Natural killer cell (primary cell): ENCODE measurements around the gene FAM107A. TPM values are rescaled to one million over a fixed set of nuclear protein-coding genes. Genes with fewer than 3 reads are reported as not detected.

Experiments
- ATAC-seq, 3 donors: fragments of 150-1000 bp in 2 of 3; fragments of 200-7000 bp in 1 of 3; cut with Tn5 transposase; 1 replicate in 1 of 3; 2 replicates in 2 of 3; pipeline ENCODE4 v1.10.0; 2021; ENCODE audit warnings: mild to moderate bottlenecking in 2 of 3, moderate library complexity in 2 of 3
- DNase-seq, 2 donors: peaks; one replicate each; pipeline versions ENCODE4 v3.0.0 to v3.0.0-alpha.2; 2013 to 2021; ENCODE audit warnings: mixed read lengths in 1 of 2
- H3K27ac ChIP-seq: one replicate; pipeline ENCODE4 v1.5.1; 2013; ENCODE audit warnings: mild to moderate bottlenecking, low read length
- H3K27me3 ChIP-seq: one replicate; pipeline ENCODE4 v1.6.1; 2013; ENCODE audit warnings: low read length; ENCODE audit not compliant: control insufficient read depth, insufficient read depth
- H3K36me3 ChIP-seq: one replicate; pipeline ENCODE4 v1.6.1; 2013; ENCODE audit warnings: low read length; ENCODE audit not compliant: control insufficient read depth, insufficient read depth
- H3K4me1 ChIP-seq: one replicate; pipeline ENCODE4 v1.6.1; 2013; ENCODE audit warnings: low read length; ENCODE audit not compliant: control insufficient read depth, insufficient read depth
- H3K4me3 ChIP-seq: one replicate; pipeline ENCODE4 v1.5.1; 2013; ENCODE audit warnings: low read length
- H3K9me3 ChIP-seq: one replicate; pipeline ENCODE4 v1.6.1; 2013; ENCODE audit warnings: low read length; ENCODE audit not compliant: control insufficient read depth, insufficient read depth
- H3K27ac Mint-ChIP-seq, 2 donors: one replicate each; pipeline ENCODE4 v1.8.0; 2022; ENCODE audit warnings: mild to moderate bottlenecking in 2 of 2, mixed read lengths in 2 of 2, moderate library complexity in 1 of 2
- H3K27me3 Mint-ChIP-seq, 2 donors: one replicate each; pipeline ENCODE4 v1.8.0; 2022; ENCODE audit warnings: low read depth in 2 of 2, mixed read lengths in 2 of 2
- H3K36me3 Mint-ChIP-seq: one replicate; pipeline ENCODE4 v1.8.0; 2022; ENCODE audit warnings: mixed read lengths
- H3K4me1 Mint-ChIP-seq, 2 donors: one replicate each; pipeline ENCODE4 v1.8.0; 2022; ENCODE audit warnings: mixed read lengths in 2 of 2
- H3K4me3 Mint-ChIP-seq: one replicate; pipeline ENCODE4 v1.8.0; 2022; ENCODE audit warnings: mild to moderate bottlenecking, moderate library complexity, mixed read lengths
- H3K9me3 Mint-ChIP-seq, 2 donors: one replicate each; pipeline ENCODE4 v1.8.0; 2022; ENCODE audit warnings: mixed read lengths in 2 of 2
- WGBS: methylation state at CpG from one replicate; pipeline ENCODE4 v1.1.7; 2013; ENCODE audit warnings: missing lambda C conversion rate; ENCODE audit not compliant: insufficient coverage; 5-methylcytosine and 5-hydroxymethylcytosine counted together
- intact Hi-C: fragments of 100-400 bp; cut with micrococcal nuclease; formaldehyde crosslinking; loops from one replicate; pipeline ENCODE4 v1.14.2; 2022
- total RNA-seq, 4 donors: library from RNA; stranded (reverse); fragments of 120-200 nt in 1 of 4; gene quantifications; one replicate each; pipeline versions ENCODE4 v1.2.3 to v1.2.4, GENCODE V29; 2013 to 2022
- TF ChIP-seq, protein P1 (sequence below): fragments of 200-600 bp; IDR thresholded peaks from one replicate; pipeline ENCODE4 v1.8.0; 2022; ENCODE audit warnings: antibody characterized with exemption

FAM107A gene
- total RNA-seq, 3 donors from 2014 or later (not counting 1 experiment from before 2014, with no cell fraction given): not detected

DNA sequence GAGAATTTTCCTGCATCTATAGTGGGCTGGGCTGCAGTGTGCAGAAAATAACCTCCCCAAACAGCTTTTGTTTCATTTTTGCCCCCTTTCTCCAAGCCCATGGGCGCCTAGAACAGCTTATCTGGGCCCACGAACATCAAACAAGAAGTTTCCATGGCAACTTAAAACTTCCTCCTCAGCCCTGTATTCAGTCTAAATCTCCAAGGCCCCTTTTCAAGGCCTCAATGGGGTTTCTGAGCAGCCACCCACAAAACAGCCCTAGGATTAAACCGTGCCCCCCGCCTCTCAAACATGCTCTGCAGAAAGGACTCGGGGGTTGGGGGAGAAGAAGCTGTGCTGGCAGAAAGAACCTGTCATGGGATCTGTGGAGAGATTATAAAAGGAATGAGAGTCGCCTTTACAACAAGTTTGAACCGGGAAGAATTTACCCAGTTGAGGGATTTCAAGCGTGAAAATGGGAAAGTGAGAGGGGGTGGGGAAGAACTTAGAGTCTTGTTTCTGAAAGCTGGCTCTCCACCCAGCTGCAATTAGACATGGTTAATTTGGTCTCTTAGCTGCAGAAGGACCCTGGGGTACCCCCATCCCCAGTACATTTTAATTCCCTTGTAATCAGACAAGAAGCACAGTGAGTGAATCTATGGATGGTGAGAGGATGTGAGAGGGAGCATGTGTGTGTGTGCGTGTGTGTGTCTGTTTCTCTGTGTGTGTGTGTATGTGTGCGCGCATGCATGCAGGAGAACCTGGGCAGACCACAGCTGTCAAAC is 4.3 kb upstream of the FAM107A start:
- H3K4me3 ChIP-seq: no peak overlapping the region
- H3K27ac Mint-ChIP-seq: no peak overlapping the region
- peaks cover 11% of the 10 kb centered on the region for H3K4me1 ChIP-seq
- 55% methylated on average over 11 of the region's 11 CpGs for WGBS
- ATAC-seq: no peak
- H3K36me3 Mint-ChIP-seq: no peaks in the 10 kb centered on the region
- no peak for DNase-seq
- H3K36me3 ChIP-seq: no peaks in the 10 kb centered on the region
- H3K9me3 ChIP-seq: no peaks in the 10 kb centered on the region
- peaks cover 32 to 35% of the 10 kb centered on the region in 2 donors for H3K27me3 Mint-ChIP-seq
- no peak overlapping the region for H3K27ac ChIP-seq
- H3K4me3 Mint-ChIP-seq: no peak overlapping the region
- H3K9me3 Mint-ChIP-seq: no peaks in the 10 kb centered on the region
- peaks cover 22 to 25% of the 10 kb centered on the region in 2 donors for H3K4me1 Mint-ChIP-seq
- H3K27me3 ChIP-seq: peaks cover 10% of the 10 kb centered on the region
- intact Hi-C loops: no loop called here
- TF ChIP-seq, protein P1, sequence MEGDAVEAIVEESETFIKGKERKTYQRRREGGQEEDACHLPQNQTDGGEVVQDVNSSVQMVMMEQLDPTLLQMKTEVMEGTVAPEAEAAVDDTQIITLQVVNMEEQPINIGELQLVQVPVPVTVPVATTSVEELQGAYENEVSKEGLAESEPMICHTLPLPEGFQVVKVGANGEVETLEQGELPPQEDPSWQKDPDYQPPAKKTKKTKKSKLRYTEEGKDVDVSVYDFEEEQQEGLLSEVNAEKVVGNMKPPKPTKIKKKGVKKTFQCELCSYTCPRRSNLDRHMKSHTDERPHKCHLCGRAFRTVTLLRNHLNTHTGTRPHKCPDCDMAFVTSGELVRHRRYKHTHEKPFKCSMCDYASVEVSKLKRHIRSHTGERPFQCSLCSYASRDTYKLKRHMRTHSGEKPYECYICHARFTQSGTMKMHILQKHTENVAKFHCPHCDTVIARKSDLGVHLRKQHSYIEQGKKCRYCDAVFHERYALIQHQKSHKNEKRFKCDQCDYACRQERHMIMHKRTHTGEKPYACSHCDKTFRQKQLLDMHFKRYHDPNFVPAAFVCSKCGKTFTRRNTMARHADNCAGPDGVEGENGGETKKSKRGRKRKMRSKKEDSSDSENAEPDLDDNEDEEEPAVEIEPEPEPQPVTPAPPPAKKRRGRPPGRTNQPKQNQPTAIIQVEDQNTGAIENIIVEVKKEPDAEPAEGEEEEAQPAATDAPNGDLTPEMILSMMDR: no peak

DNA sequence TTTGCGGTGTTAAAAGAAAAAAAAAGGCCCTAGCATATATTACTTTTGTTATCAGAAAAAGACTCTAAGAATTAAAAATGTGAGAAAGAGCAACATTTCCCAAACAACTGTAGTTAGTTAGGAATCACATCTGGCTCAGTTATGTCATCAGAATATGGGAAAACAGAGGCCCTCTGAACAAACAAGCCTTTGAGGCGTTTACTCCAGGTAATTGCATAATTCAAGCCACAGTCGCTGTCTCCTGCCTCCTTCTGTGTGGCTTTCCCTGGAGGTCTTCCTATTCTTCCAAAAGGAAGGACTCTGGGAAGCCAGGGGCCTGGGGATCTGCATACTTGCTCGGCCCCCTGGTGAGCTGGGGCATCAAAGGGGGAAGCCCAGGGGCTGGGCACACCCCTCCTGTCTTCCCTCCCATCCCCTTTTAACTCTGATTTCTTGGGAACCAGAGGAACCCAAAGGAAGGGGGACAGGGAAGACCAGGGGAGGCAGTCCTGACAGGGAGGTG is 3.7 kb upstream of the FAM107A start:
- Mint-ChIP-seq H3K4me1 (peaks cover 16 to 18% of the 10 kb centered on the region in 2 donors), H3K27ac (no peak overlapping the region), H3K9me3 (no peaks in the 10 kb centered on the region), H3K27me3 (peaks cover 26 to 28% of the 10 kb centered on the region in 2 donors), H3K4me3 (no peak overlapping the region), H3K36me3 (no peaks in the 10 kb centered on the region)
- DNase-seq (no peak), ATAC-seq (no peak)
- no peak overlapping the region for H3K27ac ChIP-seq
- intact Hi-C loops: no loop called here
- WGBS: 69% methylated on average over 3 of the region's 4 CpGs
- no peaks in the 10 kb centered on the region for H3K9me3 ChIP-seq
- H3K4me3 ChIP-seq: no peak overlapping the region
- H3K4me1 ChIP-seq: peaks cover 7% of the 10 kb centered on the region
- peaks cover 10% of the 10 kb centered on the region for H3K27me3 ChIP-seq
- H3K36me3 ChIP-seq: no peaks in the 10 kb centered on the region
- TF ChIP-seq, protein P1: no peak

DNA sequence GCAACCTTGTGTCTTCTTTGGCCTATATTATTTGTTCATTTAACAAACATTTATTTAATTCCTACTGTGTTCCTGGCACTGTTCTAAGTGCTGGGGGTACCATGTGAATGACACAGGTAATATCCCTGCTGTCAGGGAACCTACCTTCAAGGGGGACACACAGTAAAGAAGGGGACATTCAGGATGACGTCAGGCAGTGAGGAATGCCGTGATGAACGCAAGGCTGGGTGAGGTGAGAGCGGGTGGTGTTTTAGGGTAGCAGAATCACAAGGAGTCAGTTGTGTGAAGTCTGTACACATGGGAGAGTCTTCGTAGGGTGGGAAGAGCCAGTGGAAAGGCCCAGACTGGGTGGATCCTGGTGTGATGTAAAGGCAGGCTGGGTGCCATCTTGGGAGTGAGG is 1.7 kb upstream of the FAM107A start:
- peaks cover 0 to under 1% of the 10 kb centered on the region in 2 donors for H3K4me1 Mint-ChIP-seq
- Histone ChIP-seq H3K27me3 (no peaks in the 10 kb centered on the region), H3K9me3 (no peaks in the 10 kb centered on the region), H3K27ac (no peak overlapping the region), H3K4me1 (no peaks in the 10 kb centered on the region), H3K4me3 (no peak overlapping the region), H3K36me3 (no peaks in the 10 kb centered on the region)
- no peaks in the 10 kb centered on the region for H3K36me3 Mint-ChIP-seq
- ATAC-seq (no peak), DNase-seq (no peak)
- intact Hi-C loops: no loop called here
- no peak overlapping the region for H3K4me3 Mint-ChIP-seq
- TF ChIP-seq, protein P1: no peak
- WGBS: 92% methylated on average over 5 of the region's 5 CpGs
- no peaks in the 10 kb centered on the region for H3K9me3 Mint-ChIP-seq
- peaks cover 9 to 11% of the 10 kb centered on the region in 2 donors for H3K27me3 Mint-ChIP-seq
- no peak overlapping the region for H3K27ac Mint-ChIP-seq
